HG03066 (cell line): ENCODE measurements around the gene RGS6.

Experiments used
- ATAC-seq: cut with Tn5 transposase; IDR thresholded peaks from one replicate; pipeline ENCODE4 v1.9.1; 2021; ENCODE audit warnings: low read depth; ENCODE audit not compliant: unreplicated experiment

RGS6 gene

DNA sequence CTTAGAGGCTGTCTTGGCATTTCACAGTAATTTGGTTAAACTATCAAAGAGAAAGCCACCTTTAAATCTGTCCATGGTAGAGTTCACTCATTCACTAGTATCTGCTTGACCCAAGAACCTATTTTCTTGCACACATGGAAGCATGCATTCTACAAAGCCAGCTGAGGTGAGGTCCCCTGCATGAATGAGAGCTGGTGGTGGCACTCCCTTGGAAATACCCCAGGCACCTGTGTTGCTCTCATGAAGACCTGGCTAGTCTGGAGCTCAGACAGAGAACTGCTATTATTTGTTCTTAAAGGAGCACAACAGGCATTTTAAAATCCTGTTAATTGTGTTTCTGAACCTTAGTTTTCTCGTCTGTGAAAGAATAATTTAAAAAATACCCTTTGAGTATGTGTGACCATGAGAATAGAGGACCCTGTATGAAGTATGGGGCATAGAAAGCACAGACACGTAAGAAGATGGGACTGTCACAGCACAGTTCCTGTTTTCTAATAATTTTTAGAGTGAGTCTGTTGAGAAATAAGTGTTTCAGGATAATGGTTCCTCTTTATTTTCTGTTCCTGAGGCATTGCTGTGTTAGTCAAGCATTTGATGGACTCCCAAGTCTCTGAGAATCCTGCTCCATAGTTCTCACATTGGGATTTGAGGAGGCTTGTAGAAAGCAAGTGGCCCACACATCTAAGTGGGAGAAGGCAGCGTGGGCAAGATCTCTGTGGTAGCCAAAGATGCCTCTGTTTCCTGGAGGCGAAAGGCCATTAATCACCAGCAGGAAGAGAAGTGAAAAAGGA lies 10.9 kb downstream of the RGS6 start:
- ATAC-seq: no peak

DNA sequence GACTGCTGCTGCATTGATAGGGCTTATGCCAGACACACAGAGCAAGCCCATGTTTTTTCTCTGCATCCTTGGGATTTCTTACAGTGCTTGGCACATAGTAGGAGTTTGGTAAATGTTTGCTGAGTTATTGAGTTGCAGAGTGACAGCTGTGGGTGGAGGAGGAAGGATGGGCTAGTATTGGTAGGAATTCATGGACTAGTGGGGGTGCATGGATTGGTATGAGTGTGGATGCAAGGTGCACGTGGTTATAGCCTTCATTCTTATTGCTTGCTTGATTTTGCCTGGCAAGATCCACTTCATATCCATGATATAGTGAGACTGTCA lies 11.4 kb downstream of the RGS6 start:
- ATAC-seq: no peak

DNA sequence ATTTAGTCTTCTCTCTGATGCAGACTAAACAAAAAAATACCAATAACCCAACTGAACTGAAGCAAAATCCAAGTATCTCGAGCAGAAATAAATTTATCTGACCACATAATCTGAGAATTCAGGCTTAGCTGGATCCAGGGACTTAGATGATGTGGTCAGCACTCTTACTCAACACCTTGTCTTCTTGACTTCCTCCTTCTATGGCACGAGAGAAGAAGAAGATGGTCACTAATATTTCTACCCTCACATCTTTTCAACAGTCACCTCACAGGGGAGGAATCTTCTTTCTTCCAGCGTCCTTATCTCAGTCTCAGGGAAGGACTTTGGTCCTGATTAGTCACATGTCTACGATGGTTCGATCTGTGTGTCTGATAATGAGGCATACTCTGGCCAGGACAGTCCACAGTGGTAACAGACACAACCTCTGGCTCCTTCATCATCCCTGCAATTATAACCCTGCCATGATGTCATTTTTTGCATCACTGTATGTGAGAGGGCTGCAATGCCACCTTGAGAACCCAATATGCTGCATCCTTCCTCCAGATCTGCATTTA lies 15.8 kb downstream of the RGS6 start:
- no peak for ATAC-seq

DNA sequence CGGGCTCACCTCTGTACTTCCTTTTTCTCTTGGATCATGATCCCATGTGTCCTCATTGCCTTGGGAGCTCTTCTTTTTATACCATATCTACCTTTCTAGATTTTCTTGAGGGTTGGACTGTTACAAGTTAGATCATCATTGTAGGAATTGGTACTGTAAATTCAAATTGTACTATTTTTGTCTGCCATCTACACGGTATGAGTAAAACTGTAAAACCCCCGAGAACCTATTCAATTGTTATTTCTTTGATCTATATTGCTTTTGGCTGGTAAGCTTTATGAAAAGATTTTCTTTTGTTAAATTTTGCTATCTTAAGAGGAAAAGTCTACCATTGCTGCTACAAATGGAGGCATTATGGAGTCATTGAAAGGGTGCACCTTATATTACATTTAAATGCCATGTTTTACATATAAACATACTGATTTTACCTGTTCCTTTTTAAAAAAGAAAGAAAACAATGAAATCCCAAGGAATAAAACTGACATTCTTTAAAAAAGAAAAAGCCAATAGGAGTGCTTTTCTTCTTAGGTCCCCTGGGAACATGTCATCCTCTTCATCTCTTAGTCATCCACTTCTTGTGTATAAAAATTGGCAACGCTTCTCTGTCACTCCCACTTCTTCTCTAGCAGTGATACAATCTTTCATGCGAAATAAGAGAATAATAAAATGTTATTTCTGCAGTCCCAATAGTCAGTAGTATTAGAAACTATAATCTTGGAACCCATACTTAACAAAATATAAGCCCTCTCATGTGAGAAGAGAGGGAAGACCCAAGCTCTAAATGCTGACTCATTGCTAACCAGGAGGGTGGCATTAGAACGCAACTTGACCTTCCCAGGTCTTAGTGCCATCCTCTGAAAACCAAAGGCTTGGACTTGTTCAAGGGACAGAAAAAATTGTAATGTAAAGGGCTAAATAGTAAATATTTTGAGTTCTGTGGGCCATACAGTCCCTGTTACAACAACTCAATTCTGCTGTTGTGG lies 20.4 kb downstream of the RGS6 start:
- no peak for ATAC-seq

DNA sequence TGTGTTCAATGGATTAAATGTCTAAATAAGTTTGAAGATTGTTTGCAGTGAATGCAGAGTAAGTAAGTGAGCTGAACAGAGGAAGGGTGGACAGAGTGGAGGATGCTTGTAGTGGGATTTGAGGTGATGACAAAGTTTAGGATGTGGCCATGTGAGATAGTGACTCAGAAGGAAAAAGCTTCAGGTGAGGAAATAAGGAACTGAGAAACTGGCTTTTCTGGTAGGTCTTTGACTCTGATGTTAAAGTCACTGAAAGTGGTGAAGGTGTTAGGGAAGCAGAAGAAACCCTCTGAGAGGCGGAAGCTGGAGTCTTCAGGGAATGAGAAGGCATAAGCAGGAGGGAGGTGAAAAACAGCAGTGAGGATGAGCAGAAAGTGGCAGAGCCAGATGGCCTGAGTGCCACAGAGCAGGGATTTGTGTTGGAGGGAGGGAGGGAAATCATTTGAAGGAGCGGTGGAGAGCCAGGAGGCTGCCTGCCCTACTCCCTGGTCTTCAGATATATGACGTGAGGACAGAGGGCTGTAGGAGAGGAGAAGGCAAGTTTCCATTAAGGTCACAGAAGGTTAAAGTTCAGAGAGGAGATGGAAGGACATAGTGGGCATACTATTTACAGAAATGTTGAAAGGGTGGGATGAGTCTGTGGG lies 24.8 kb downstream of the RGS6 start:
- peak; percentile 56 for ATAC-seq

DNA sequence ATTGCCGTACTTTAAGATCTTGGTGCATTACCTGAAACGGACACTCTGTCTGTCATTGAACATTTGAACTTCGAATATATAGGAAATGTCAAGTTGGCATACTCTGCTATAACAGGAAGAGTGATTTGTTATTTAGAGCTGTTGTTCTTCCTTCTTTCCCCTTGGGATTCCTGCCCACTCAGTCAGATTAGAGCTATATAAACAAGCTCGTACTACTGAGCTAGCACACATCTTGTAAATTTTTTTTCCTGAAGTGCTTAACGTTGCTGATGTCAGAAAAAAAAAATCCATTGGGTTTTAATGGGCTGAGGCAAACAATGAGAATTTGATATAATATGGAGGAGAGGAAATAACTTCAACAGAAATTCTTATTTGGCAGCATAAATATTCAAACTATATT lies 26.8 kb downstream of the RGS6 start:
- ATAC-seq: no peak

DNA sequence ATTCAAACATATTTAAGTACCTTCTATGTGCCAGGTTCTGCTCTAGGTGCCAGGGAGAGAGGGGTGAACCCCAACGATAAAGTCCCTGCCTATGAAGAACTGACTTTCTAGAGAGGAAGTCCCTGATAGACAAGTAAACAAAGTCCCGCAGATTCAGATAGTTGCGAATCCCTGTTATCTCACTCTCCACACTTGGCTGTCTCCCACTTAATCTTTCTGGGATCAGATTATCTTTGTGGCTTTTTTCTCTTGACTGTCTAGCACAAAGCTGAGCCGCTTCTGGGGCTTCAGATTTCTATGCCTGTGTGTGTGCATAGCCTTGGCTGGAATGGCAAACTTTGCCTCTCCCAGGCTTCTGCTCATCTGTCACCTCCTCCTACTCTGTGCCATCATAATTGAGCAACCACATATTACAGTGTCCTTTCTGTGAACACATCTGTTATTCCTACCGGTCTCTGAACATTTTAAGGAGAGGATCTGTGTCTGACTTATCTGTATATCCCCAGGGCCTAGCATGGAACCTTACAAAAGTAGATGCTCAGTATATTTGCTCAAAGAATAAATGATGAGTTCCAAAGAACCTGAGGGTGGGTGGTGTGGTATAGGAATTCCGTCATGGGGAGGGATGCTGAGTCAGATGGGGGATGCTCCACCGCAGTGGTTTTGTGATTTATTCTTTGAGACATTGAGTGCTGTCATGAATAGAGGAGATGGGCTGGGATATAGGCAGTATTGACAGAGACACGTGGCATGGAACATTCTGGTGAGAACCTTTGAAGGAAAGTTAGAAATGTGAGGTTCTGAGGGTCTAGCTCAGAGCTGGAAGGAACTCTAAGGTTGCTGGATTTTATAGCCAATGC lies 28.5 kb downstream of the RGS6 start:
- ATAC-seq: no peak

DNA sequence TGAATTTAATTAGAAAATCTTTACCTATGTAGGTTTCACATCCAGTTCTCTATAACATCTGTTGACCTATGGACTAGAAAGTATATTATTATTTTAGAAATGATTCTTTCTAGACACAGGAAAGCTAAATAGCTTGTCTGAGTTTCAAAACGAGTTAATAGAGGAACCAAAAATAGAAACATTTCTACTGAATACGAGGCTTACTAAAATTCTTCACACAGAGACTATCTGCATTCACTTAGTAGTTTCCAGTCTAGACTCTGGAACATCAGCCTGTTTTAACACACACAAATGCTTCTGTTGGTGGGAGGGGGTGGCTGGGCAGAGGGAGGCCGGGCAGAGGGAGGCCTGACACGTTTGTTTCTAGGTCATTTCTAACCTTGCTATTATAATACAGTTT lies 29.7 kb downstream of the RGS6 start:
- ATAC-seq: no peak

DNA sequence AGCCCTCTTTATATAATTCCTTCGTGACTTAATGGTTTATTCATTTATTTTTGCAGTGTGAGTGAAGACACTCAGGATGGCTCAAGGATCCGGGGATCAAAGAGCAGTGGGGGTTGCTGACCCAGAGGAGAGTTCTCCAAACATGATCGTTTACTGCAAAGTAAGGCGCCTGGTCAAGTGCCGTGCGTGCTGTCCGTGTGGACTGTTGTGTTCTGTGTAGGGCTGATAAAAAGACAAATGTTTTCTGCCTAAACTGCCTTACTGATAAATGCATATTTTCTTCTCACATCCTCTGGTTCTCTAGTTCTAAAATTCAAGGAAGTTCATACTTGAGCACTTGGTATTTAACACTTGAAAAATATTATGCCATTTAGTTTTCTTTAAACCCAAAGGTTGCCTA lies 32.5 kb downstream of the RGS6 start:
- no peak for ATAC-seq

DNA sequence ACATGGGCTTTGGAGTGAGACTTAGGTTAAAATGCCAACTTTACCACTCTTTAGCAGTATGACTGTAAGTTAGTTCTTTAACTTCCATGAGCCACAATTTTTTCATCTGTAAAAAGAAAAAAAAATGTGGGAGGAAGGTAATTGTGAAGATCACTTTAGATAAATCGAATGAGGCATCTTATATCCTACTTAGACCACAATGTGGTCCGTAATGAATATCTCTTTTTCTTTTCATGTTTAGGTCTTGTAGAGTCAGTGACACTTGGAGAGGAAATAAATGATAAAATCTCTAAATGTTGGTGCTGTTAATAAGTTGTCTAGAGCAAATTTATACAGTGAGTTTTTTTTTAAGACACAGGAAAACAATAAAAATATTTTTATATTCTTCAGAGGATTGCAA lies 34.3 kb downstream of the RGS6 start:
- no peak for ATAC-seq

DNA sequence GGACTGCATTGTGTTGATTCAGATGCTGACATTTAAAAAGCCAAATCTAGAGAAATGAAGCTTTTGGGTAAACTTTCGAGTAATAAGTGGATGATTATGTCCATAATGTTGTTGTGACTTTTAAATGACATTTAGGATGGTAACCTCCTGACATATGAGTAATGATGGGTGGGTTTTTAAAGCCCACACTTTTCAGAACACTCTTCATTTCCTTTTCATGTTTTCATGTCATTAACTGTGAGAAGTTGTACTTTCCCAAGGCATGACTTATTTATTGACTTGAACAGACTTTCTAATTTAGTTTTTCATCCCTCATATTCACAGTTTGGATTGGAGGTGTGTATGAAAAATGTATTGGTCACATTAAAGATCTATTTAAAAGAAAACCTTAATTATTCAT lies 35.5 kb downstream of the RGS6 start:
- ATAC-seq: no peak

DNA sequence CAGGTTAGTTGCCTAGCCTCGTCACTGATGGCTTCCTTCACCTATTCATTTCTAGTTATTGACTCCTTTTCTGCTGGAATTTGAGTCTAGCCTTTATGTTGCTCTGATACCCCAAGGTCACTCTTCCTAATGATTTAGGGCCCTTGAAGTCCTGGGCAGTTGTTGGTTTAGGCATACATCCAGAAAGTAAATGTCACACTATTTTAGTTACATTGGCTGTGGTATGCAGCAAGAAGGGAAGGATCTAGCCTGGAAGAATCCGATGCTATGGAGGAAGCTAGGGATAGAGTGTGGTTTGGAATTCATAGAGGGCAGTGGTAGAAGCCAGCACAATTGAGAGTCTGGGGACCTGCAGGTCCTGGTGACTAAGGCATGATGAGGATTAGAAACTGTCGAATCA lies 38.0 kb downstream of the RGS6 start:
- no peak for ATAC-seq

DNA sequence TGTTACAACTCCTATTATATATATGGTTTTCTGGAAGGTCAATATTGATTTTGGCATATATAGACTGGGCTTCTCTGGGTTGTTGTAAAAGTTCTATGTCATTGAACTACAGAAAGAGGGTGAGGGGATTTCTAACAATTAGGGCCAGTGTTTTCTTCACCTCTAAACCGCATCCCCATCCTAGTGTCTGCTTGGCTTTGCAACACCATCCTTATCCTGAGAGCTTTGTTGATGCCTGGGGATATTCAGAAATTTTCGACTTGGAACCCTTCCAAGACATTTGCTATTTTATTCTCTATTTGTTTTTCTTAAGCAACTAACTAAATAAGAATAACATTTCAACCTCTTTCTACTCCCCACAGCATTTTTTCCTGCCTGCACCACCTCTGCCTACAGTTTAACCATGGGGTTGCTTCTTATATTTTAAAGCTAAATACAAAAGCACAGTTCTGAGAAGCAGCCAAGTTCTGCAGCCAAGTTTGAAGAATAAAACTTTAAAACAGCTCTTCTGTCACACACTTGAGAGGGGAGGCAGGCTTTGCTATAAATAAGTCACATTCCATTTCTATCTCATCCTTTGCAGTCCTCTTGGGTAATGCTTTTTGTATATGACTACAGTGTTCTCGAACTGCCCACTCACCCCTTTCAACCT lies 53.4 kb downstream of the RGS6 start:
- ATAC-seq: no peak

DNA sequence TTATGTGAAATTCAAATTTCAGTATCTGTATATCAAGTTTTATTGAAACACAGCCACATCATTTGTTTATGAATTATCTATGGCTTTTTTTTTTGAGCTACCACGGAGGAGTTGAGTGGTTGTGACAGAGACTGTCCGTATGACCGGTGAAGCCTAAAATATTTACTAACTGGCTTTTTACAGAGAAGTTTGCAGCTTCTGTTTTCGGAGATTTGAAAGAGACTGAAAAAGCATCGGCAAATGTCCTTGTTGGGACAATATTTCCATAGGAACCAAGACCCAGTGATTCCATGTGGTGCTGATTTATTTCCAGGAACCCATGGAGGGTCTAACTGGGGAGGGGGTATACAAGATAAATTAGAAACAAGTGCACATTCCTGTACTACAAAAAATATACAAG lies 56.2 kb downstream of the RGS6 start:
- ATAC-seq: no peak

DNA sequence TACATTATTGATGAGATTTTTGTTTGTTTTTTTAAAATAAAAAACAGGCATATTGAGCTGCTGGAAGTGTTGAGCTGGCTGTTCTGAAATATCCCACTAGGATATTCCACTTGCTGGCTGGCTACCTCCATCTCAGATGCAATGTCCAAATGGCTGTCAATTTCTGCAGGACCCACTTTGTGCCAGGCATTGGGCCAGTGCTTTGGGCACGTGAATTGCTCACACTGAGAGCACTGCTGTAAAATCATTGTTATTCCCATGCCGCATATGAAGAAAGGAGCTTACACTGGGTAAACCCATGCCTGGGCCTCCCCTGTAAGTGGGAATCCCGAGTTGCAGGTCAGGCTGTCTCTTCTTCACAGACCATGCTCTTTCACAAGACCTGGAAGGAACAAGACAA lies 56.7 kb downstream of the RGS6 start:
- ATAC-seq: no peak

DNA sequence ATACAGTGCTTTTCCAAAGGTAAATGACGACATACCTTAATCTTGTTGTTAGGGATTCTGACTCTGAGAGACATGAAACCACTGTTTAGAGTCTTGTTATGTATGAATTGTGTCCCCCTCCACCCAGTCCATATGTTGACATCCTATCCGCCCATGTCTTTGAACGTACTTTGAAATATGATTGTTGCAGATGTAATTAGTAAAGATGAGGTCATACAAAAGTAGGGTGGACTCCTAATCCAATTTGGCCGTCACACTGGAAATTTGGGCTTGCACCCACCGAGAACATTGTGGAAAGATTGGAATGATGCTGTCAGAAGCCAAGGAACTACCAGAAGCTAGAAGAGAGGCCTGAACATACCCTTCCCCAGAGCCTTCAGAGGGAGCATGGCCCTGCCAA lies 62.2 kb downstream of the RGS6 start:
- ATAC-seq: no peak

DNA sequence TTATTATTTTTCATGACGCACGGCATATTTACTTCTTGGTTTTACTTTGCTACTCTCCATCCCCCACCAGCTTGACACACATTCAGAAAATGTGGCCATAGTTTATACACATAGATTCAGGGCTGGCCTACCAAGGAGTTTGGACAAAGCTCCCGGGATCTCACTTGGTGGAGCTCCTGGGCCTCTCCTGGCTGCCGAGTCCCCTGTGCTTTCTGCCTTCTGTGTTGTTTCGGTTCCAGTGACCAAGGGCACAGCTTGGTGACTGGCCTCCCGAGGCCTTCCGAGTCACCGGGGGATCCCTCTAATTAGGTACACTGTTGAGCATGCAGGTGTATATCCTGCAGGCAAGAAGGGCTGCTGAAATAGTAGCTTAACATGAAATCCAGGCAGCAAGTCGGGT lies 63.5 kb downstream of the RGS6 start:
- no peak for ATAC-seq

DNA sequence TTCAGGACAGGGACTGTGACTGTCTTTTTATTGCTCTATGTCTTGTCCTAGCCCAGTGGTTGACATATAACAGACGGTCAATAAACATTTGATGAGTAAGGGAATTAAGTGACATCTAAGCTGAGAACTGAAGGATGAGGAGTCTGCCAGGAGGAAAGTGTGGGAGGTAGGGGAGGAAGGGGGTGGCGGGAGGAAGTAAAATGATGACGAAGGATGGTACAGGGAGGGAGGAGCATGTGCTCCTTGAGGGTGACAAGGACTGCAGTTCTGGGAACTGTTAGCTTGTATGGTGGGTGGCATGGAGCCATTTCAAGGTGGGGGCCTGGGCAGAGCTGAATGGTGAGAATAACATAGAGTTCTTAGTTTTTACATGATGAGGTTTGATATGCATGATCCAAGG lies 64.4 kb downstream of the RGS6 start:
- ATAC-seq: no peak

DNA sequence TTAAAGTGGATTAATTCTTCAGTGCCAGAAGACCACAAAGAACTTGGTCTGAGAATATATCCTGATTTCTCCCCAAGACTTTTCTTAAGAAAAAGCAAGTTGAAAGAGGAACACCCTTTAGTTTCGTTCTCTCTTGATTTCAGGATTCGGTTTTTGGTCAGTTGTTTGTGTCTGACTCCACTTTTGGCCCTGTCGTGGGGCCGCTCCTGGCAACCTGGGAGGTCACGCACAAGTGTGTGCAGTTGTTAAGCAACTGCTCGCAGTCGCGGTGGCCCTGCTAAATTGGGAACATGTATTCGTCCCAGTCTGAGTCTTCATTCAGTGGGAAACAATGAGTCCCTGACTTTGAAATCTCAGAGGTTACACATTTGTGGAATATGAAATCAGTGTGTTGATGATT lies 68.7 kb downstream of the RGS6 start:
- ATAC-seq: no peak

DNA sequence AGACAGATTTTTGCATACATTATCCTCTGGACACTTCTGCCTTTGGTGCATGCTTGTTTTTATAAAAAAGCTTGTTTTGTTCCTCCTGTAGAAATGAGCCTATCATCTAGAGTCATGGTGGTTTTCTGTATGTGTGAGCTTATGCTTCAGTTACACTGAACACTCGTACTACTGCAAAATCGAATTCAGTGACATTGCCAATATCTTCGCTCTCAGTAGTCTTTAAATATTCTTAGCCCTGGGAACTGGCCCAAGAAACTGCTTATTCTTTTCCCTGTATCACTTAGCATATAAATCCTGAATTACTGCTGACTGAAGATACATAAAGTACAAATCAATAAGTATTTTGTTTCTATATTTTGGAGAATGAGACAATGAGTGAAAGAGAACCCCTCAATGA lies 70.5 kb downstream of the RGS6 start:
- ATAC-seq: no peak
